Body of pancreas (tissue), 4 donors: Measurements from ENCODE around the gene ZNF652. TPM values are rescaled to one million over a fixed set of nuclear protein-coding genes. Genes with fewer than 3 reads are reported as not detected.
A peak's percentile ranks its signal among the peaks of the same experiment; 100 is the strongest.

Experiments
- ATAC-seq: fragments of 150-250 bp; one replicate; pipeline ENCODE4 v1.9.1; 2016
- DNase-seq, 4 donors: peaks; one replicate each; pipeline ENCODE4 v3.0.0-alpha.2; 2019
- H3K27ac ChIP-seq, 4 donors: fragments of 200-600 bp; sonication (generic); 1 replicate in 3 of 4; 2 replicates in 1 of 4; pipeline versions ENCODE4 v1.5.1 to v1.6.1; 2016 to 2019; ENCODE audit warnings: mild to moderate bottlenecking in 1 of 4, mixed read lengths in 1 of 4, moderate library complexity in 1 of 4
- H3K27me3 ChIP-seq, 2 donors: fragments of 200-600 bp; sonication (generic); one replicate each; pipeline ENCODE4 v1.6.0; 2016; ENCODE audit warnings: mild to moderate bottlenecking in 1 of 2
- H3K36me3 ChIP-seq, 2 donors: fragments of 200-600 bp; sonication (generic); replicated peaks in 1 of 2; 2 replicates each; pipeline ENCODE4 v1.5.1; 2016; ENCODE audit warnings: low read depth in 2 of 2; ENCODE audit not compliant: insufficient read depth in 1 of 2
- H3K4me1 ChIP-seq: fragments of 200-600 bp; sonication (generic); one replicate; pipeline ENCODE4 v1.6.0; 2016
- H3K4me3 ChIP-seq, 2 donors: fragments of 200-600 bp; sonication (generic); 1 replicate in 1 of 2; 2 replicates in 1 of 2; pipeline ENCODE4 v1.5.1; 2016 to 2019
- H3K9me3 ChIP-seq, 3 donors: fragments of 200-600 bp; sonication (generic); 1 replicate in 2 of 3; 2 replicates in 1 of 3; pipeline ENCODE4 v1.5.1; 2016
- CTCF ChIP-seq, 7 experiments: fragments of 450-650 bp in 4 of 7; fragments of 200-600 bp in 3 of 7; sonication (generic) in 3 of 7; IDR thresholded peaks; one replicate each; pipeline ENCODE4 v1.5.1; 2016 to 2019; ENCODE audit warnings: antibody characterized with exemption in 7 of 7
- POLR2A ChIP-seq, 3 donors: fragments of 450-650 bp; IDR thresholded peaks; one replicate each; pipeline ENCODE4 v1.6.1; 2016; ENCODE audit warnings: antibody characterized with exemption in 3 of 3, mild to moderate bottlenecking in 2 of 3
- WGBS, 2 donors: methylation state at CpG; one replicate each; pipeline ENCODE4 v1.1.5; 2017; 5-methylcytosine and 5-hydroxymethylcytosine counted together
- intact Hi-C: fragments of 100-400 bp; cut with DNase I; formaldehyde crosslinking; loops from one replicate; pipeline ENCODE4 v1.15.1; 2023
- total RNA-seq, 2 donors: library from RNA; depleted of rRNA; stranded (reverse); fragments of >200 nt; gene quantifications; one replicate each; pipeline ENCODE4 v1.1.0, GENCODE V29; 2016

ZNF652 gene
- total RNA-seq, 2 donors from 2014 or later, result 26.4 to 36.1 TPM

GRCh38 chr17:49361129-49361901 lies 735 bp downstream of the ZNF652 start:
- Histone ChIP-seq H3K27ac (peak overlapping the region; percentile 91 to 93 (median 91)), H3K4me1 (peaks cover 32% of the 10 kb centered on the region), H3K36me3 (no peaks in the 10 kb centered on the region), H3K4me3 (peak overlapping the region; percentile 74 to 96), H3K27me3 (no peaks in the 10 kb centered on the region), H3K9me3 (no peaks in the 10 kb centered on the region)
- 0% methylated on average over 17 to 37 of the region's 52 CpGs for WGBS, 2 donors
- DNase-seq (peak; percentile 37 to 48 (median 44)), ATAC-seq (peak; percentile 1)
- no peak for TF ChIP-seq CTCF (IDR thresholded peaks at IDR 0.05)
- peak in 2 of 3 donors; percentile 36 to 42 for TF ChIP-seq POLR2A (IDR thresholded peaks at IDR 0.05)
- intact Hi-C loops, result no loop called here

GRCh38 chr17:49360796-49361128 lies 1.3 kb downstream of the ZNF652 start:
- H3K36me3 ChIP-seq, result no peaks in the 10 kb centered on the region

GRCh38 chr17:49359990-49360795 lies 1.9 kb downstream of the ZNF652 start:
- intact Hi-C loops, result no loop called here
- DNase-seq, result no peak
- Histone ChIP-seq H3K36me3 (no peaks in the 10 kb centered on the region), H3K4me1 (peaks cover 36% of the 10 kb centered on the region), H3K4me3 (peak overlapping the region in 1 of 2 donors; percentile 74), H3K27ac (peak overlapping the region in 2 of 4 donors; percentile 91), H3K27me3 (no peaks in the 10 kb centered on the region), H3K9me3 (no peaks in the 10 kb centered on the region)
- TF ChIP-seq POLR2A (IDR thresholded peaks at IDR 0.05), result no peak
- TF ChIP-seq CTCF (IDR thresholded peaks at IDR 0.05), result no peak
- no peak for ATAC-seq
- 6 to 7% methylated on average over 8 of the region's 8 CpGs for WGBS, 2 donors

More at GRCh38 chr17:49360796-49361128, 1.3 kb downstream of the ZNF652 start:
- intact Hi-C loops, result no loop called here
- no peaks in the 10 kb centered on the region for H3K27me3 ChIP-seq
- peak overlapping the region in 1 of 2 donors; percentile 74 for H3K4me3 ChIP-seq
- WGBS, 2 donors, result 2 to 3% methylated on average over 8 of the region's 8 CpGs
- DNase-seq, result peak in 1 of 4 donors; percentile 26
- ATAC-seq, result no peak
- TF ChIP-seq CTCF (IDR thresholded peaks at IDR 0.05), result no peak
- no peak for TF ChIP-seq POLR2A (IDR thresholded peaks at IDR 0.05)
- peak overlapping the region; percentile 91 to 93 (median 91) for H3K27ac ChIP-seq
- no peaks in the 10 kb centered on the region for H3K9me3 ChIP-seq
- peaks cover 35% of the 10 kb centered on the region for H3K4me1 ChIP-seq

GRCh38 chr17:49358641-49359247 lies 3.3 kb downstream of the ZNF652 start:
- Histone ChIP-seq H3K27me3 (no peaks in the 10 kb centered on the region), H3K4me1 (peaks cover 36% of the 10 kb centered on the region), H3K9me3 (no peaks in the 10 kb centered on the region), H3K36me3 (no peaks in the 10 kb centered on the region), H3K27ac (no peak overlapping the region), H3K4me3 (no peak overlapping the region)
- ATAC-seq (no peak), DNase-seq (no peak)
- TF ChIP-seq POLR2A (IDR thresholded peaks at IDR 0.05) (no peak), CTCF (IDR thresholded peaks at IDR 0.05) (no peak)
- 27 to 37% methylated on average over 4 of the region's 4 CpGs for WGBS, 2 donors
- intact Hi-C loops, result no loop called here
